SKM-1 (cell line): Measurements from ENCODE around the gene DAPK2.

Experiments used
- DNase-seq: peaks from one replicate; lab custom pipeline; 2025; ENCODE audit not compliant: unreplicated experiment; lab: John Stamatoyannopoulos, UW

The DAPK2 gene

GRCh38 chr15:63999177-63999576 is 47.1 kb downstream of the DAPK2 start:
- DNase-seq = peak; percentile 17

GRCh38 chr15:63998489-63998888 is 47.8 kb downstream of the DAPK2 start:
- DNase-seq = no peak

GRCh38 chr15:63997715-63998442 is 48.4 kb downstream of the DAPK2 start:
- DNase-seq = no peak

GRCh38 chr15:63996794-63997357 is 49.4 kb downstream of the DAPK2 start:
- DNase-seq = no peak

- no peak for DNase-seq
These were observed 50.5 kb downstream of the DAPK2 start for GRCh38 chr15:63995789-63996188.

GRCh38 chr15:63994073-63994600 is 52.1 kb downstream of the DAPK2 start:
- no peak for DNase-seq

- no peak for DNase-seq
These were observed 54.0 kb downstream of the DAPK2 start for GRCh38 chr15:63992300-63992699.

GRCh38 chr15:63991706-63992105 is 54.6 kb downstream of the DAPK2 start:
- DNase-seq = no peak

GRCh38 chr15:63990454-63990853 is 55.8 kb downstream of the DAPK2 start:
- no peak for DNase-seq

GRCh38 chr15:63987796-63988378 is 58.4 kb downstream of the DAPK2 start:
- no peak for DNase-seq

- DNase-seq = peak; percentile 93
These were observed 59.4 kb downstream of the DAPK2 start for GRCh38 chr15:63986751-63987341.

GRCh38 chr15:63986185-63986680 is 60.1 kb downstream of the DAPK2 start:
- no peak for DNase-seq

GRCh38 chr15:63985221-63986184 is 60.8 kb downstream of the DAPK2 start:
- DNase-seq = no peak

- DNase-seq = no peak
These were observed 62.0 kb downstream of the DAPK2 start for GRCh38 chr15:63984331-63984730.

GRCh38 chr15:63983061-63983711 is 63.1 kb downstream of the DAPK2 start:
- DNase-seq = no peak

- no peak for DNase-seq
These were observed 63.9 kb downstream of the DAPK2 start for GRCh38 chr15:63982381-63982854.

- DNase-seq = no peak
These were observed 64.5 kb downstream of the DAPK2 start for GRCh38 chr15:63981596-63982320.

- no peak for DNase-seq
These were observed 67.0 kb downstream of the DAPK2 start for GRCh38 chr15:63979262-63979793.
